Hypothalamus (tissue), 51 donors: Measurements from ENCODE around the gene ADD3.
A peak's percentile ranks its signal among the peaks of the same experiment; 100 is the strongest.
"Not testable (repeated sequence)": the region's sequence is repeated elsewhere in the genome, so short reads cannot be mapped to it uniquely, and the experiment has no call there.

Experiments used
- DNase-seq, 51 donors: peaks; one replicate each; lab custom pipeline; 2025; lab: John Stamatoyannopoulos, UW

Gene ADD3

GRCh38 chr10:110029450-110029849 lies 21.7 kb downstream of the ADD3 start:
- DNase-seq: no peak

GRCh38 chr10:110032801-110033700 lies 25.3 kb downstream of the ADD3 start:
- peak in 18 of 51 donors; percentile 3 to 77 (median 16) for DNase-seq

DNA sequence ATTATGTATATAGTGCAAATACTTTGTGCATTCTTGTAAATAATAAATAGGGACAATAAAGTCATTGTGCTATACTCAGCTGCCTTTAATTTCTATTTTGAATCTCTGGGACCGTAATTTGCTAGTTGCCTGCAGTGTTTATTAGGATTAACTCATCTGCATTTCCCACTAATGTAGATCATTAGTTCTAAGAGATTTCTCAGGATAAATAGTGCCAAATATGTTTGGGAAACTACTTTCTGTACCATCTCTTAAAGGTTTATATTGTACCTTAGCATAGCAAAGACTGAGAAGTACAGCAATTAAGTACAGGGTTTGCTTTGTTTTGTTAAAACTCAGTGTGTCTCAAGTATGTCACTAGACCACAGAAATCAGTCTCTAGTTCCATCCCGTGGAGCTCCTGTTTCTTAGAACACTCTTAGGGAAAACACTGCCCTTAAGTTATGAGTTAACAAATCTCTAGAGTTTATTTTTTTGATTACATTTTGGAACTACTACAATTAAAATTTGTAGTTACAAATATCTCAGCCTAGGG lies 26.0 kb downstream of the ADD3 start:
- no peak for DNase-seq

GRCh38 chr10:110034596-110034995 lies 26.8 kb downstream of the ADD3 start:
- no peak for DNase-seq

- no peak for DNase-seq
Observed at GRCh38 chr10:110035070-110035921, 27.5 kb downstream of the ADD3 start.

DNA sequence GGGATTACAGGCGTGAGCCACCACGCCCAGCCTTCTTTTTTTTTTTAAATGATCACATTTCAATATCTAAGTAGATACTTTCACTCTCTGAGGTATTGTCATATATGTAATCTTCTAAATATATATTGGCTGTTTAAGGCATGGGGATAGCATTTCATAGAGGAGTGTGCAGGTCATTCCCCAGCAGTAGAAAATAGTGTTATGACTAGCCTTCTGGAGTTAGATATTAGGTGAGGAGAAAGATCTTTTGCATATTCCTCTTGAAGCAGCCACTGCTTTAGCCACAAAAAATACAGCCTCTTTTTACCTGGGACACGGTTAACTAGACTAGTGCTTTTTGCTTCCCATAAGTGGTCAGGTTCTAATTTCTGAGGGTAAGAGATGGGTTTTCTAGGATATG lies 28.9 kb downstream of the ADD3 start:
- DNase-seq: no peak

DNA sequence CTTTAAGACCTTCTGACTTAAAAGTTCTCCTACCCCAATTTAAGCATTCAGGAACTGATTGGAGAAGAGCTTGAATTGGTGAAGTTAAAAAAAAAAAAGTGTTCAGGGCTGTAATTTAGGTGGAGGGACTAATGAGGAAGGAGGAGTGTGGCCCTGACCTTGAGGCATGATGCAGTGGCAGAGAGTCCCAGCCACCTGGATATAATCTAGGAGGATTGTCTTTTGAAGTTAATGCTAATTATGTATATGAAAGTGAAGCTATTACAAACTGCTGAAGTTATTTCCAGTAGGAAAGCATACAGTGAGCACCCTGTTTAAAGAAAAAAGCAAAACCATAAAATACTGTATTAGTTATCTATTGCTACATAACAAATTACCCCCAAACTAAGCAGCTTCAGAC lies 31.5 kb downstream of the ADD3 start:
- no peak for DNase-seq

- DNase-seq: no peak
Observed at GRCh38 chr10:110040108-110040507, 32.3 kb downstream of the ADD3 start.

- DNase-seq: no peak
Observed at GRCh38 chr10:110040767-110041478, 33.1 kb downstream of the ADD3 start.

DNA sequence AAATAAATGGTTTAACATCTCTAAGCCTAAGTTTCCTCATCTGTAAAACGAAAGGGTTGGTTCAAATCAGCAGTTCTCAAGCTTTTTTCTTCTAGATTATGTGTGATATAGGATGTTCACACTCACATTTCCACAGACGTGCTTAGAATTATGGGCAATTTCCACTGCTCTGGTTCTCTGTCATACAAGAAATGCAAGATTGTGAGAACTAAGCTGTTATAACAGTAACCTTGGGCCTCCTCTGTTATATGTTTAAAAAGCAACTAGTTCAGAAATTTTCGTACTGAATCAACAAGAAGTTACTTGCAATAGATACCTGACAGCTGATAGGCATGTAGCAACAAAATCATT lies 33.7 kb downstream of the ADD3 start:
- DNase-seq: no peak

GRCh38 chr10:110042181-110042580 lies 34.4 kb downstream of the ADD3 start:
- DNase-seq: no peak

DNA sequence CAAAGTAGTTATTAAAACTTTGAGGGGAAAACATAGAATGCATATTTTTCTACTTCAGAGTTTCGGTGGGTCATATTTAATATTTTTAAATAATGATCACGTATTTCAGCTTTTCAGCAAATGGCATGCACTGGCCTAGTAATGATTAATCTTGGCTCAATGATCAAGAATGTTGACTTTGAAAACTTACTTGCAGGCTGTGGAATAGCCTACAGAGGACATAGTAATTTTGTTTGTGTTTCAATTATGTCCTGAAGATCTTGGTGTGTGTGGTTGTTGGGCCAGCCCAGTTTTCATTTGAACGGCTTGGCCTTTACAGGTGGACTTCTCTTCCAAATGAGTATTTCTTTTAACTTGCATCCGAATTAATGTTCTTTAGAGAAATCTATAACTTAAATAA lies 35.1 kb downstream of the ADD3 start:
- DNase-seq: no peak

DNA sequence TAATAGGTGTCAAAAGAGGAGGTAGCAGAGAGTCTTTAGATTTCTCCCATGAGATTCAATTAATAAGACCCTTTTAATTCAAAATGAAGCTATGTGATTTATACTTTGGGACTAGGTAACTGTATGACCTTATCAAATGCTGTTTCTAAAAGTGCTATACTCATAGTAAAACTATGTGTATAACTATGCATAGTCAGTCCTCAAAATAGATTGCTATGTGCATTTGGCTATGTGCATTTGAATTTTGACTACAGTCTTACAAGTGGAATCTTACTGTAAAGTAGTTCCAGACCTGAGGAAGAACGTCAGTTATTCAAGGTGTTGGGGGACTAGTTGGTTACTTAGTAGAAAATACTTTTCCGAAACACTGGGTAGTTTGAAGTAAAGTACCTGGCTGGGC lies 36.9 kb downstream of the ADD3 start:
- DNase-seq: no peak

GRCh38 chr10:110045772-110046171 lies 38.0 kb downstream of the ADD3 start:
- DNase-seq: no peak

DNA sequence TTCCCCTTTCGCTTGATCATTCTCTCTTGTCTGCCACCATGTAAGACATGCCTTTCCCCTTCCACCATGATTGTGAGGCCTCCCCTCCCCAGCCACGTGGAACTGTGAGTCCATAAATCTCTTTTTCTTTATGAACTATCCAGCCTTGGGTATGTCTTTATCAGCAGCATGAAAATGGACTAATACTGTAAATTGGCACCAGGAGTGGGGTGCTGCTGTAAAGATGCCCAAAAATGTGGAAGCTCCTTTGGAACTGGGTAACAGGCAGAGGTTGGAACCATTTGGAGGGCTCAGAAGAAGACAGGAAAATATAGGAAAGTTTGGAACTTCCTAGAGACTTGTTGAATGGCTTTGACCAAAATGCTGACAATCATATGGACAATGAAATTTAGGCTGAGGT lies 40.4 kb downstream of the ADD3 start:
- not testable (repeated sequence) for DNase-seq

DNA sequence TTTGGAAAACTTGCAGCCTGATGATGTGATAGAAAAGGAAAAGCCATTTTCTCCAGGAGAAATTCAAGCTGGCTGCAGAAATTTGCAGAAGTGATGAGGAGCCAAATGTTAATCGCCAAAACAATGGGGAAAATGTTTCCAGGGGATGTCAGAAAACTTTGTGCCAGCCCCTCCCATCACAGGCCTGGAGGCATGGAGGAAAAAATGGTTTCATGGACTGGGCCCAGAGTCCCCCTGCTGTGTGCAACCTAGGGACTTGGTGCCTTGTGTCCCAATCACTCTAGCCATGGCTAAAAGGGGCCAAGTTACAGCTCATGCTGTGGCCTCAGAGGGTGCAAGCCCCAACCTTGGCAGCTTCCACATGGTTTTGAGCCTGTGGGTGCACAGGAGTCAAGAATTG lies 41.0 kb downstream of the ADD3 start:
- no peak for DNase-seq

GRCh38 chr10:110049889-110050591 lies 42.3 kb downstream of the ADD3 start:
- not testable (repeated sequence) for DNase-seq

GRCh38 chr10:110051487-110051886 lies 43.7 kb downstream of the ADD3 start:
- DNase-seq: no peak

DNA sequence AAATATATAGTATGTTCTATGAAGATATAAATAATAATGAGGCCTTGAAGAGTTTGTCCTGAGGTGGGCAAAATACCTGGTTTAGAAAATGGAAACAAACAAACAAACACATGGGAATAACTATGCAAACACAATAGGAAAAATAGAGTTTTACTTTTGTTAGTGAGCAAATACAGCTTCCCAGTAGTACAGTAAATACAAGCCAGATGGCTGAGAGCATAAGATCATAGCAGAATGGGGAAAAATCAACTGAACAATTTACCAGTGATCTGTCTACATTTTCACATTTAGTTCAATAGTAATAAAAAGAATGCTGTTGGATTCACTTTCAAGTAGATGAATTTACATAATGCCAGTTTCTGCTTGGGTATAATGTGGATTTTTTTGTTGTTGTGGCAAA lies 45.1 kb downstream of the ADD3 start:
- no peak for DNase-seq

DNA sequence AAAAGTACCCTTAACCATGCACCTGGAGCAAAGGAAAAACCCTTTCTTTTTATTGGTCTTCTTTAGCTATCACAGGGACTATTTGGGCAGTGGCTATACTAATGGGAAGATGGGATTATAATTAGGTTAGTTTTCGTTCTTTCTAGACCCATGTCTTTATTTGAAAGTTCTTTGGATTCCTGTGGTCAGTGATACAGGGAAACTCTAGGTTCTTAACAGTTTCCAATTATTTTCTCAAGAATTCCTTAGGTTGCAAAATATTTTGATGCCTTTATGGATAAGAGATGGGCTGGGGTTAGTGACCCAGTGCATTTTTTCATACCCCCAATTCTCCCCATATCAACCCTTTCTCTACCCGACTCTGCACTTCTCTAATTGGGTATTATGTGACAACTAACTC lies 49.0 kb downstream of the ADD3 start:
- no peak for DNase-seq
